Transverse colon (tissue), 4 donors: Measurements from ENCODE around the gene ANGPTL5. TPM values are rescaled to one million over a fixed set of nuclear protein-coding genes. Genes with fewer than 3 reads are reported as not detected.

ENCODE experiments used
- DNase-seq: peaks from one replicate; pipeline ENCODE4 v3.0.0-alpha.2; 2019
- H3K27ac ChIP-seq, 4 donors: fragments of 200-600 bp; sonication (generic); 2 replicates each; pipeline ENCODE4 v1.5.1; 2016 to 2018; ENCODE audit warnings: inconsistent platforms in 4 of 4
- H3K27me3 ChIP-seq: fragments of 200-600 bp; sonication (generic); 2 replicates; pipeline ENCODE4 v1.5.1; 2017; ENCODE audit warnings: inconsistent platforms
- H3K36me3 ChIP-seq, 4 donors: fragments of 200-600 bp; sonication (generic); 2 replicates each; pipeline ENCODE4 v1.5.1; 2017 to 2019; ENCODE audit warnings: inconsistent platforms in 4 of 4
- H3K4me1 ChIP-seq, 4 donors: fragments of 200-600 bp; sonication (generic); 2 replicates each; pipeline ENCODE4 v1.5.1; 2017 to 2020; ENCODE audit warnings: inconsistent platforms in 4 of 4
- H3K4me3 ChIP-seq, 4 donors: fragments of 200-600 bp; sonication (generic); 1 replicate in 1 of 4; 2 replicates in 3 of 4; pipeline versions ENCODE4 v1.5.1 to v1.6.1; 2017 to 2019; ENCODE audit warnings: inconsistent platforms in 4 of 4
- H3K9me3 ChIP-seq, 2 donors: fragments of 200-600 bp; sonication (generic); 2 replicates each; pipeline ENCODE4 v1.5.1; 2017 to 2019; ENCODE audit warnings: inconsistent platforms in 2 of 2
- CTCF ChIP-seq, 5 experiments: fragments of 200-600 bp in 3 of 5; fragments of 450-650 bp in 2 of 5; sonication (generic) in 3 of 5; IDR thresholded peaks; 1 replicate in 2 of 5; 2 replicates in 3 of 5; pipeline ENCODE4 v1.5.1; 2016 to 2017; ENCODE audit warnings: antibody characterized with exemption in 5 of 5, inconsistent platforms in 3 of 5, mild to moderate bottlenecking in 2 of 5, moderate library complexity in 1 of 5
- EP300 ChIP-seq: sonication (generic); formaldehyde crosslinking; IDR thresholded peaks from one replicate; pipeline ENCODE4 v1.6.1; 2017; ENCODE audit warnings: antibody characterized with exemption, low read depth
- POLR2A ChIP-seq: fragments of 450-650 bp; IDR thresholded peaks from one replicate; pipeline ENCODE4 v1.6.1; 2016; ENCODE audit warnings: antibody characterized with exemption, mild to moderate bottlenecking, moderate library complexity
- POLR2AphosphoS5 ChIP-seq, 3 donors: sonication (generic); formaldehyde crosslinking; IDR thresholded peaks; one replicate each; pipeline ENCODE4 v1.6.1; 2016; ENCODE audit warnings: antibody characterized with exemption in 3 of 3
- WGBS, 2 donors: methylation state at CpG; one replicate each; pipeline ENCODE4 v1.1.5; 2018; ENCODE audit warnings: low coverage in 1 of 2; 5-methylcytosine and 5-hydroxymethylcytosine counted together
- in situ Hi-C, 4 donors: fragments of 200-750 bp; cut with MboI; loops; one replicate each; pipeline versions ENCODE4 v1.15.0 to v1.15.1; 2017; ENCODE audit warnings: low sequenced_read_pairs in 3 of 4, low pct_ligation_motif_present in 1 of 4, low pct_unique_long_range_greater_than_20kb in 1 of 4
- intact Hi-C: fragments of 100-400 bp; cut with DNase I; formaldehyde crosslinking; loops from one replicate; pipeline ENCODE4 v1.15.1; 2023; ENCODE audit warnings: low total_unique reads
- total RNA-seq, 4 donors: library from RNA; depleted of rRNA; stranded (reverse); fragments of >200 nt; gene quantifications; one replicate each; pipeline ENCODE4 v1.1.0, GENCODE V29; 2016

The ANGPTL5 gene
- total RNA-seq, 4 donors from 2014 or later = 0.96 TPM; not detected in 3

- DNase-seq = no peak
- Histone ChIP-seq H3K36me3 (no peaks in the 10 kb centered on the region), H3K4me3 (no peak overlapping the region), H3K4me1 (no peaks in the 10 kb centered on the region), H3K9me3 (no peaks in the 10 kb centered on the region), H3K27me3 (no peaks in the 10 kb centered on the region), H3K27ac (no peak overlapping the region)
- intact Hi-C loops = no loop called here
- in situ Hi-C loops = loop anchor here in 1 of 4 donors (25.0 kb wide), 1 partner anchor 142 kb away; no protein-coding TSS in a partner anchor
- TF ChIP-seq POLR2A (no peak), POLR2AphosphoS5 (IDR thresholded peaks at IDR 0.05) (no peak), EP300 (no peak), CTCF (IDR thresholded peaks at IDR 0.05) (no peak)
- 90 to 91% methylated on average over 6 of the region's 6 CpGs for WGBS, 2 donors
These were observed 45.8 kb downstream of the ANGPTL5 start for GRCh38 chr11:101870510-101870909.

- no peak for DNase-seq
These were observed 48.4 kb downstream of the ANGPTL5 start for GRCh38 chr11:101867951-101868350.

GRCh38 chr11:101866619-101867491, 49.5 kb downstream of the ANGPTL5 start:
- Histone ChIP-seq H3K9me3 (no peaks in the 10 kb centered on the region), H3K36me3 (no peaks in the 10 kb centered on the region), H3K27me3 (no peaks in the 10 kb centered on the region), H3K4me3 (no peak overlapping the region), H3K27ac (no peak overlapping the region), H3K4me1 (no peaks in the 10 kb centered on the region)
- 66 to 72% methylated on average over 5 of the region's 5 CpGs for WGBS, 2 donors
- DNase-seq = no peak
- intact Hi-C loops (no loop called here), in situ Hi-C loops (loop anchor here in 3 of 4 donors (10.0 to 25.0 kb wide), 2 partner anchors 138 to 145 kb away; no protein-coding TSS in a partner anchor)
- no peak for TF ChIP-seq CTCF (IDR thresholded peaks at IDR 0.05)
- no peak for TF ChIP-seq POLR2A
- no peak for TF ChIP-seq POLR2AphosphoS5 (IDR thresholded peaks at IDR 0.05)
- no peak for TF ChIP-seq EP300

More at GRCh38 chr11:101867951-101868350, 48.4 kb downstream of the ANGPTL5 start:
- in situ Hi-C loops = loop anchor here in 3 of 4 donors (10.0 to 25.0 kb wide), 2 partner anchors 137 to 144 kb away; no protein-coding TSS in a partner anchor
- H3K4me1 ChIP-seq = no peaks in the 10 kb centered on the region
- H3K4me3 ChIP-seq = no peak overlapping the region
- TF ChIP-seq POLR2AphosphoS5 (IDR thresholded peaks at IDR 0.05) = no peak
- TF ChIP-seq POLR2A = no peak
- TF ChIP-seq EP300 = no peak
- H3K27ac ChIP-seq = no peak overlapping the region
- H3K9me3 ChIP-seq = no peaks in the 10 kb centered on the region
- intact Hi-C loops = no loop called here
- H3K27me3 ChIP-seq = no peaks in the 10 kb centered on the region
- 68 to 88% methylated on average over 2 of the region's 2 CpGs for WGBS, 2 donors
- no peaks in the 10 kb centered on the region for H3K36me3 ChIP-seq

- H3K36me3 ChIP-seq = no peaks in the 10 kb centered on the region
- no peaks in the 10 kb centered on the region for H3K9me3 ChIP-seq
- no peak overlapping the region for H3K4me3 ChIP-seq
- no peaks in the 10 kb centered on the region for H3K4me1 ChIP-seq
- no peak for DNase-seq
- intact Hi-C loops (loop anchor here (5.0 kb wide), 1 partner anchor 143 kb away; no protein-coding TSS in a partner anchor), in situ Hi-C loops (loop anchor here (5.0 to 25.0 kb wide), 3 partner anchors 138 to 148 kb away; no protein-coding TSS in a partner anchor)
- no peak for TF ChIP-seq POLR2AphosphoS5 (IDR thresholded peaks at IDR 0.05)
- TF ChIP-seq CTCF (IDR thresholded peaks at IDR 0.05) = no peak
- no peak for TF ChIP-seq EP300
- no peak for TF ChIP-seq POLR2A
- no peaks in the 10 kb centered on the region for H3K27me3 ChIP-seq
- H3K27ac ChIP-seq = no peak overlapping the region
These were observed 52.2 kb downstream of the ANGPTL5 start for GRCh38 chr11:101864098-101864497.
